Activated T-cell treated with anti-CD3 and anti-CD28 coated beads, Interleukin-2, amount 50 U/mL, for 1 hour (primary cell): ENCODE measurements around the gene ITGA1.
"Not testable (repeated sequence)": the region's sequence is repeated elsewhere in the genome, so short reads cannot be mapped to it uniquely, and the experiment has no call there.

Experiments
- DNase-seq: peaks from one replicate; pipeline ENCODE4 v3.0.0-alpha.2; 2020

ITGA1 gene

GRCh38 chr5:52802974-52803336 lies 15.2 kb downstream of the ITGA1 start:
- DNase-seq, result no peak

- no peak for DNase-seq
These were observed 16.7 kb downstream of the ITGA1 start for GRCh38 chr5:52804387-52804791.

GRCh38 chr5:52804981-52805380 lies 17.3 kb downstream of the ITGA1 start:
- no peak for DNase-seq

GRCh38 chr5:52805615-52806014 lies 17.9 kb downstream of the ITGA1 start:
- DNase-seq, result no peak

GRCh38 chr5:52807037-52807436 lies 19.3 kb downstream of the ITGA1 start:
- no peak for DNase-seq

DNA sequence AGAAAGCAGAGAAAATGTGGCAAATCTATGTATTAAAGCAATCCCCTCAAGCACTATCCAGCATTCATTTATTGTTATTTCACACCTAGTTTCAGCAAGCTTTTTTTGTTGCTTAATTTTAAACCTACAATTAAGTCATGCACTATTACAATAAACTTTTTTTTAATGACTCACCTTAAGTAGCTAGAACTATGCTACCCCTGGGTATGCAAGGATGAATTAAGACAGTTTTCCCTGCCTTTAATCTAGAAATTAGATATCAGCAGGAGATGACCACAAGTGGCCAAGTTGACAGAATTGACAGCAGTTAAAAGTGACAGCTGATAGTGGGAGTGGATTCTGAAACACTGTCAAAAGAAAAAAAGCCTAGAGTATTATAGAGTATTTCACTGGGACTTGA lies 20.0 kb downstream of the ITGA1 start:
- DNase-seq, result no peak

GRCh38 chr5:52808316-52808901 lies 20.7 kb downstream of the ITGA1 start:
- no peak for DNase-seq

- DNase-seq, result no peak
These were observed 22.2 kb downstream of the ITGA1 start for GRCh38 chr5:52809884-52810283.

DNA sequence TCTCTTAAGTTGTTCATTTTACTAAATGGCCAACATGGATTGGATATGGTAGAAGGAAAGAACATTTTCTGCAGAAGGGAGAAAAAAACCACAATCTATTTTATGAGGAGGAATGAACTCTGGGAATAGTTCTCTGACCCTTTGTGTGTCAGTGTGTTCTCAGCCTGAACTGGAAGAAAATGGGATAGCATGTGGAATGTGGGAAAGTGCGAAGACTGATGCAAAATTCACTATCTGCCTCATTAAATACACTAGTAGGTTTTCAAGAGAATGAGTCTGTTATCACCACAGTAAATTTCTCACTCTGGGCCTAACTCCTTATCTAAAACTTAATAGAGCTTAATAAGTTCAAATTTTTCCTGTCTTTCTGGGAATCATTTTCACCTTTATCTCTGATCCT lies 22.7 kb downstream of the ITGA1 start:
- DNase-seq, result no peak

DNA sequence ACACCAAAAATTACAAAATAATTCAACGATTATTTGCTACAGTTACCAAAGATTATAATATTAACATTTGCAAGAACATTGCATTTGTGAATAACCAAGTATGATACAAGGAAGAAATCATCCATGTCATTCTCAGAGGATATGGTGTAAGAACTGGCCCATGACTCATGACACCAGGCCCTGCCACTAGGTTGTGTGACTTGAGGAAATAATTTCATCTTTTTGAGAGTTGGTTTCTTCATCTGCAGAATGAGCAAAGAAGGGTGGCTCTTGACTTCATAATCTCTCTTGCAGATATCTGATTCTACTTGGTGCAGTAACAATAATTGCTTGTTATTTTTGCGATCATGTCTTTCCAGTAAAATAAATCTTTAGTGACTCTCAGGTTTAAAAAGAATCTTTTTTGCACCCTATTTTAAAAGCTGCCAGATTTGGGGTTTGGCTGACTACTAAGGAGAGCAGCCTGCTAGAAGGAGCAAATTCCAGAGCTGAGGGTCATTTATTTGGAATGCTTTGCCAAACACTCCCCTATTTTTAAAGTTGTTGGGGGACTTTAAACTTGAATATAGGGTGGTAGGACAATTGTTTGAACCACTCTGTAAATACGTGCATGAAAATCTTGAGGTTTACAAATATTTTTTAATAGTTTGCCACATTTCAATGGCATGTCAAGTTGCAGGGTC lies 23.5 kb downstream of the ITGA1 start:
- DNase-seq, result no peak

DNA sequence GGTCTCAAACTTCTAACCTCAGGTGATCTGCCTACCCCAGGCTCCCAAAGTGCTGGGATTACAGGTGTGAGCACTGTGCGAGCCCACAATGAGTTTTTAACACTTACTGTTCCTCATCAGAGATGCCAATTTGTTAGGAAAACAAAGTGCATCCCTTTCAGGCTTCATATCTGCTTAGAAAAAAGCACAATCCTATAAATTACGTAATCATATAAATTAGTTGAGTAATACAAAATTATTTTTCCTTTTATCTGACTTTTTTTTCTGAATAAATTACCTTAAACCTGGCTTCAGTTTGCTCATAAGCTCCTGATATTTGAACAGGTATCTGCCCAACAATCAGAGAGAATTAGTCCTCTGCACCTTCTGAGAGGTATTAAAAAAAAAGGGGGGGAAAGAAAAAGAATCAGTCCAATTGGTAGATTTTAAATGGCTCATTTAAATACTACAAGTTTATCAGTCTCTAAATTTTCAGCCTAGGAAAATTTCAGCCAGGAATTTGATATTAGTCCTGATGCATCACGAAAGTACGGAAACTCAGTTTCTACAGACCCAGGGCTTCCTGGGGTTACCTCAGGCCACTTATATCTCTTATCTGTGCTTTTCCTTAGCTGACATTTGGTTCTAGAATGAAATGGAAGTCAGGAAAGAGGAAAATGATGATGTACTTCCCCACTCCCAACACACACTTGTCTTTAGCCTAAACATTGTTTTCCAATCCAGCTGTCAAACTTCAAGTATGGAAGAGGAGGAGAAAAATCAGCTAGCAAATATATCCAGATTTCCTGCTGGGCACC lies 26.8 kb downstream of the ITGA1 start:
- DNase-seq, result no peak

DNA sequence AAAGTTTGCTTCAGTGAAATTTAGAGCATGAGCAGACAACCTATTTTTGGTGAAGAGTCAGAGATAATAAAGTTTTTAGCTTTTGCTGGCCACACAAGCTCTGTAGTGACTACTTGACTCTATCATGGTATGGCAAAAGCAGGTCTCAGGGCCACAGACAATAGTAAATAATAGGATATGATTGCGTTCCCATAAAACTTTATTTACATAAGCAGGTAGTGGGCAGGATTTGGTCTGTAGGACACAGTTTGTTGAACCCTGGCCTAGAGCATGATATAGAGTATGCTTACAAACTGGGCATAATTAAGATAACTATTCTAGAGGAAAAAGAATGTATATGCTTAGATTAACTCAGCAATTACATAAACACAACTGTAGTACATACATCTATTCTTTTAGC lies 30.1 kb downstream of the ITGA1 start:
- DNase-seq, result no peak

DNA sequence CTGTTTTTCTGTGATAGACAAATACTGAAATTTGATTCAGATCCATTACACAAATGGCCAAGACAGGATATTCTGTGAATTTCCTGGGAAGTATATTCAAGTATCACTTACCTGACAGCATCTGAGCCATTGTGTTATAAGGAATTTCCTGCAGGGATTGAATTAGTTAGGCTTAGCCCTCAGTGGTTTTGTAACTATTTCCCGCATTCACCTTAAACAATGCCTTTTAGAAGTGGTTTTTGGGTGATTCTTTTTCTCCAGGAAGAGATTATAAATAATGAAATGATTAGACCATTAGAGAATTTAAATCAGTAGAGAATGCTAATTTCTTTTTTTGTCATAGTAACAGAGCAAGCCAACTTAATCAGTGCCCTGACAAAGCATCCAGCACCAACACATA lies 30.6 kb downstream of the ITGA1 start:
- no peak for DNase-seq

GRCh38 chr5:52818807-52819206 lies 31.1 kb downstream of the ITGA1 start:
- not testable (repeated sequence) for DNase-seq

DNA sequence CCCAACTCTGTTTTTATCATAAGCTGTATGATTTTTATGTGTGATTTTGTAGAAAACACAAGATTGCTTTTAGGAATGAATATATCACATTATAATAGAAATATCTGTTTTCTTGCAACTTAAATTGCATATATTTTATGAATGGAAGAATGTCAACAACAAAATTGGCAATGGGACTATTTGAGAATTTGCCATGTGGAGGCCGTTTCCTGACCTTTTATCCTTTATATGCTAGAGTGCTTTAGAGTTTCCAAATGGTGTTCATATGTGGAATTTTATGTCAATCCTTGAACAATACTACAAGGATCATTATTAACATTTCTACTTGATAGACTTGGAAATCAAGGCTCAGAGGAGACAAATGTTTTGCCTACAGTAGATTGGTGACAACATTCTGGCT lies 34.2 kb downstream of the ITGA1 start:
- no peak for DNase-seq

DNA sequence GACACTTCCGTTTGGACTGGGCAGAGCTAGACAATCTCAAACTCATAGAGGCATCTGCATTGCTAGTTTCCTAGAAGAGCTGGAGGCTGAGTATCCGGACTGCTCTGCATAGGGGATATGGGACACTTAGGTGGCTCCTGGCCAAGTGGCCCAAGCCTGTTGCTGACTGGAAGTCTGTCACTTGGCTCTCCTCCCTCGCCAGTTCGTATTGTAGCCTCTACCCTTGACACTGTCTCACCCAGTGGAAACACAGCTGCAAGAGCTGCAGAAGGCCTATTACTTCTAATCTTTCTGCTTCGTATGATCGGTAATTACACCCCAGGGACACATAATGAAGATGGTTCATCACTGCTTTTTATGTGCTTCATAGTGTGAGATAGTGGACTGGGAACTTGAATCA lies 34.7 kb downstream of the ITGA1 start:
- DNase-seq, result no peak

DNA sequence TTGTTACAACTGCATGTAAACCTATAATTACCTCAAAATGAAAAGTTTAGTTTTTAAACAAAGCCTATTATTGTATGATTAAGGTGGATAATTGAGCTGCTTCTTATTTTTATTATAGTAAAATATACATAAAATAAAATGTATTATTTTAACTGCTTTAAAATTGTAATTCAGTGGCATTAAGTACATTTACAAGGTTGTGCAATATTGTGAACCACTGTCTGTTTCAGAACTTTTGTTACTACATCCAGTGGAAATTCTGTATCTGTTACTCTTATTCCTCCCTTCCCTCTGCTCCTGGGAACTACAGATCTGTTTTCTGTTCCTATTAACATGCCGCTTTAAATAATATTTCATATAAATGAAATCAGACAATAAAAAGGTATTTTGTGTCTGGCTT lies 37.1 kb downstream of the ITGA1 start:
- no peak for DNase-seq

- DNase-seq, result no peak
These were observed 38.1 kb downstream of the ITGA1 start for GRCh38 chr5:52825826-52826225.

- no peak for DNase-seq
These were observed 40.1 kb downstream of the ITGA1 start for GRCh38 chr5:52827815-52828214.

- no peak for DNase-seq
These were observed 41.9 kb downstream of the ITGA1 start for GRCh38 chr5:52829664-52830063.

GRCh38 chr5:52830650-52831049 lies 42.9 kb downstream of the ITGA1 start:
- DNase-seq, result no peak

DNA sequence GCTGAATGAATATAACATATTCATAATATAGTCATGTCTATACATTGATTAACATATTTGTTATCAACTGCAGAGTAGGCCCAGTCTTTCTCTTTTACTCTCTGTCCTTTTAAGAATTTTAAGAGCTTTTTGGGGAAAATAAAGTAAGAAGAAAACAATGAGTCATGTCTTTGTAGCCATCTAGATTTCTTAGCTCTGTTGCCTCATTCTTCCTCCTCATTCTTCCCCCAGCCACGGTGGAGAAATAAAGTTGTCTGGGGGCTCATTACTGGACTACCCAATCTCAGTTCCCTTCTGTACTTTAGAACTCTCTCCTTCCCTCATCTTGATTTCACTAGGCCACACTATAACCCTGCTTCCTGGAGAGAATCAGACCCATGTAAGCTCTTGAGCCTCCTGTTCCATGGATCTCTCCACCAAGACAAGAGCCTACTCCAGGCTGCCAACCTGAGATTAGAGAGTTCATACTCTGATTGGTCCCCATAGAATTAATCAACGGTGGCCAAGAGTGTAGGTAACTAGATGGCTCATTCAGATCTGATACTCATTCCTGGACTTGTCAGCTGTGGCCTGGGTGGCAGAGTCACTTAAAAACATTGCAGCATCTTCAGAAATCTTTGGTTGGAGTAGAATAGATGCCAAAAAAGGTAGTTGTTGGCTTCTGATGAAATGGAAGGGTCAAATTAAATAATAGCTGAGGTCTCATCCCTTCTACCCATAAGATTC lies 44.2 kb downstream of the ITGA1 start:
- no peak for DNase-seq

DNA sequence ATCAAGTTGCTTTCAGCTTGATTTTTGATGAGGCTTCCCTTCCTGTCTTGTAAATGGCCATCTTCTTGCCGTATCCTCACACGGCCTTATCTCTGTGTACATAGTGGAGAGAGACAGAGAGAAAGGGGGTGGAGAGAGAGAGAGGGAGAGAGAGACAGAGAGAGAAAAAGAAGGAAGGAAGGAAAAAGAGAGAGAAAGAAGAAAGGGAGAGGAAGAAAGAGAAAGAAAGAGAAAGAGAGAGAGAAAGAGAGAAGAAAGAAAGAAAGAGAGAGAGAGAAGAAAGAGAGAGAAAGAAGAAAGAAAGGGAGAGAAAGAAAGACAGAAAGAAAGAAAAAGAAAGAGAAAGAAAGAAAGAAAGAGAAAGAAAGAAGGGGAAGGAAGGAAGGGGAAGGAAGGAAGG lies 46.6 kb downstream of the ITGA1 start:
- no peak for DNase-seq

GRCh38 chr5:52837068-52837467 lies 49.4 kb downstream of the ITGA1 start:
- no peak for DNase-seq
